Sigmoid colon (tissue), 7 donors: ENCODE measurements around the gene C1D. TPM values are rescaled to one million over a fixed set of nuclear protein-coding genes. Genes with fewer than 3 reads are reported as not detected.

Source experiments
- DNase-seq: peaks from one replicate; pipeline ENCODE4 v3.0.0-alpha.2; 2019
- H3K27ac ChIP-seq, 4 donors: fragments of 200-600 bp; sonication (generic); one replicate each; pipeline ENCODE4 v1.5.1; 2016 to 2019; ENCODE audit warnings: mild to moderate bottlenecking in 1 of 4
- H3K27me3 ChIP-seq, 3 donors: fragments of 200-600 bp; sonication (generic); one replicate each; pipeline ENCODE4 v1.5.1; 2019; ENCODE audit warnings: mild to moderate bottlenecking in 1 of 3
- H3K36me3 ChIP-seq, 4 donors: fragments of 200-600 bp; sonication (generic); one replicate each; pipeline ENCODE4 v1.5.1; 2016 to 2019
- H3K4me1 ChIP-seq, 4 donors: fragments of 200-600 bp; sonication (generic); one replicate each; pipeline ENCODE4 v1.5.1; 2017 to 2019
- H3K4me3 ChIP-seq, 4 donors: fragments of 200-600 bp; sonication (generic); one replicate each; pipeline ENCODE4 v1.5.1; 2017 to 2019; ENCODE audit warnings: mild to moderate bottlenecking in 2 of 4, moderate library complexity in 1 of 4
- H3K9me3 ChIP-seq, 4 donors: fragments of 200-600 bp in 3 of 4; sonication (generic) in 3 of 4; one replicate each; pipeline versions ENCODE4 v1.5.1 to v1.6.1; 2013 to 2019
- CTCF ChIP-seq, 4 experiments: fragments of 450-650 bp in 3 of 4; fragments of 200-600 bp in 1 of 4; IDR thresholded peaks; one replicate each; pipeline ENCODE4 v1.5.1; 2016 to 2019; ENCODE audit warnings: antibody characterized with exemption in 4 of 4, mild to moderate bottlenecking in 3 of 4, moderate library complexity in 2 of 4
- EP300 ChIP-seq, 4 donors: sonication (generic); formaldehyde crosslinking; IDR thresholded peaks; one replicate each; pipeline ENCODE4 v1.6.1; 2017; ENCODE audit warnings: antibody characterized with exemption in 4 of 4
- POLR2A ChIP-seq, 2 donors: fragments of 450-650 bp; IDR thresholded peaks; one replicate each; pipeline ENCODE4 v1.6.1; 2016; ENCODE audit warnings: antibody characterized with exemption in 2 of 2, mild to moderate bottlenecking in 2 of 2, moderate library complexity in 2 of 2
- POLR2AphosphoS5 ChIP-seq, 4 donors: sonication (generic); formaldehyde crosslinking; IDR thresholded peaks; one replicate each; pipeline ENCODE4 v1.6.1; 2017; ENCODE audit warnings: antibody characterized with exemption in 4 of 4
- WGBS, 2 donors: extraction: QIAGEN DNeasy Blood & Tissue Kit; methylation state at CpG; one replicate each; pipeline ENCODE4 v1.1.7; 2013; 5-methylcytosine and 5-hydroxymethylcytosine counted together
- intact Hi-C: fragments of 100-400 bp; cut with DNase I; formaldehyde crosslinking; loops from one replicate; pipeline ENCODE4 v1.15.1; 2023
- polyA plus RNA-seq, 3 donors: library from polyadenylated mRNA; stranded (reverse); fragments of 200-250 nt; gene quantifications; one replicate each; pipeline ENCODE4 v1.2.3, GENCODE V29; 2013
- total RNA-seq, 4 donors: library from RNA; depleted of rRNA; stranded (reverse); fragments of >200 nt; gene quantifications; one replicate each; pipeline ENCODE4 v1.1.0, GENCODE V29; 2016
- donor health status: healthy with polysubstance abuse.
- donor health status: Bipolar disorder and iron deficiency.
- donor health status: healthy.

The C1D gene
- total and polyA plus RNA-seq, 7 donors: 30.6 to 77.0 (median 40.0) TPM

- Histone ChIP-seq H3K4me1 (no peaks in the 10 kb centered on the region), H3K27ac (no peak overlapping the region), H3K27me3 (no peaks in the 10 kb centered on the region), H3K9me3 (no peaks in the 10 kb centered on the region), H3K36me3 (no peaks in the 10 kb centered on the region), H3K4me3 (no peak overlapping the region)
- 59 to 79% methylated on average over 4 of the region's 4 CpGs for WGBS, 2 donors
- intact Hi-C loops: no loop called here
- TF ChIP-seq POLR2AphosphoS5 (IDR thresholded peaks at IDR 0.05) (no peak), CTCF (IDR thresholded peaks at IDR 0.05) (no peak), POLR2A (IDR thresholded peaks at IDR 0.05) (no peak), EP300 (IDR thresholded peaks at IDR 0.05) (no peak)
- DNase-seq: no peak
Measured at GRCh38 chr2:68104111-68104835, 41.5 kb upstream of the C1D start.

- no peak overlapping the region for H3K4me3 ChIP-seq
- H3K9me3 ChIP-seq: no peaks in the 10 kb centered on the region
- H3K36me3 ChIP-seq: no peaks in the 10 kb centered on the region
- intact Hi-C loops: no loop called here
- TF ChIP-seq CTCF (IDR thresholded peaks at IDR 0.05): no peak
- no peak for TF ChIP-seq POLR2AphosphoS5 (IDR thresholded peaks at IDR 0.05)
- no peak for TF ChIP-seq POLR2A (IDR thresholded peaks at IDR 0.05)
- no peak for TF ChIP-seq EP300 (IDR thresholded peaks at IDR 0.05)
- DNase-seq: no peak
- H3K27me3 ChIP-seq: no peaks in the 10 kb centered on the region
- H3K4me1 ChIP-seq: no peaks in the 10 kb centered on the region
- no peak overlapping the region for H3K27ac ChIP-seq
Measured at GRCh38 chr2:68103709-68104055, 40.9 kb upstream of the C1D start.

GRCh38 chr2:68103030-68103708 lies 40.4 kb upstream of the C1D start:
- H3K27ac ChIP-seq: no peak overlapping the region
- H3K27me3 ChIP-seq: no peaks in the 10 kb centered on the region
- intact Hi-C loops: no loop called here
- 88 to 91% methylated on average over 4 of the region's 4 CpGs for WGBS, 2 donors
- no peak for DNase-seq
- no peak overlapping the region for H3K4me3 ChIP-seq
- no peak for TF ChIP-seq EP300 (IDR thresholded peaks at IDR 0.05)
- TF ChIP-seq POLR2A (IDR thresholded peaks at IDR 0.05): no peak
- no peaks in the 10 kb centered on the region for H3K4me1 ChIP-seq
- H3K9me3 ChIP-seq: no peaks in the 10 kb centered on the region
- no peaks in the 10 kb centered on the region for H3K36me3 ChIP-seq

GRCh38 chr2:68100189-68100588 lies 37.4 kb upstream of the C1D start:
- H3K27ac ChIP-seq: no peak overlapping the region
- no peaks in the 10 kb centered on the region for H3K36me3 ChIP-seq
- intact Hi-C loops: no loop called here
- TF ChIP-seq POLR2A (IDR thresholded peaks at IDR 0.05): no peak
- no peak for TF ChIP-seq CTCF (IDR thresholded peaks at IDR 0.05)
- TF ChIP-seq POLR2AphosphoS5 (IDR thresholded peaks at IDR 0.05): no peak
- TF ChIP-seq EP300 (IDR thresholded peaks at IDR 0.05): no peak
- H3K9me3 ChIP-seq: no peaks in the 10 kb centered on the region
- H3K4me3 ChIP-seq: no peak overlapping the region
- DNase-seq: no peak
- no peaks in the 10 kb centered on the region for H3K4me1 ChIP-seq
- WGBS, 2 donors: 67 to 68% methylated on average over 1 of the region's 1 CpG
- no peaks in the 10 kb centered on the region for H3K27me3 ChIP-seq

GRCh38 chr2:68099260-68099659 lies 36.5 kb upstream of the C1D start:
- H3K9me3 ChIP-seq: no peaks in the 10 kb centered on the region
- 86 to 91% methylated on average over 8 of the region's 8 CpGs for WGBS, 2 donors
- no peaks in the 10 kb centered on the region for H3K4me1 ChIP-seq
- TF ChIP-seq EP300 (IDR thresholded peaks at IDR 0.05) (no peak), POLR2AphosphoS5 (IDR thresholded peaks at IDR 0.05) (no peak), POLR2A (IDR thresholded peaks at IDR 0.05) (no peak), CTCF (IDR thresholded peaks at IDR 0.05) (no peak)
- H3K4me3 ChIP-seq: no peak overlapping the region
- intact Hi-C loops: no loop called here
- DNase-seq: no peak
- no peaks in the 10 kb centered on the region for H3K36me3 ChIP-seq
- no peak overlapping the region for H3K27ac ChIP-seq
- no peaks in the 10 kb centered on the region for H3K27me3 ChIP-seq
